GM18951 (cell line): ENCODE results near the gene AKT1S1.

Source experiments
- POLR2A ChIP-seq: IDR thresholded peaks from 4 replicates; pipeline ENCODE4 v1.6.1; 2011; ENCODE audit warnings: mild to moderate bottlenecking; ENCODE audit not compliant: insufficient read length, insufficient read depth; ENCODE audit errors: extremely low read depth
- in situ Hi-C: fragments of 300-500 bp; cut with MboI; formaldehyde crosslinking; loops from one replicate; pipeline ENCODE4 v1.12.0; 2022; ENCODE audit warnings: low sequenced_read_pairs, mixed read lengths, inconsistent platforms; ENCODE audit not compliant: unreplicated experiment

Gene AKT1S1

GRCh38 chr19:49874503-49875157 lies 2.5 kb downstream of the AKT1S1 start:
- in situ Hi-C loops = no loop called here
- no peak for TF ChIP-seq POLR2A

GRCh38 chr19:49873834-49874233 lies 3.3 kb downstream of the AKT1S1 start:
- in situ Hi-C loops = no loop called here
- no peak for TF ChIP-seq POLR2A

- in situ Hi-C loops = no loop called here
- TF ChIP-seq POLR2A = no peak
These were observed 4.0 kb downstream of the AKT1S1 start for GRCh38 chr19:49873129-49873521.

- in situ Hi-C loops = no loop called here
- no peak for TF ChIP-seq POLR2A
These were observed 4.7 kb downstream of the AKT1S1 start for GRCh38 chr19:49872245-49873128.

- TF ChIP-seq POLR2A = no peak
- in situ Hi-C loops = no loop called here
These were observed 5.7 kb downstream of the AKT1S1 start for GRCh38 chr19:49871349-49871985.

GRCh38 chr19:49870309-49870901 lies 6.8 kb downstream of the AKT1S1 start:
- in situ Hi-C loops = no loop called here
- TF ChIP-seq POLR2A = no peak

GRCh38 chr19:49869484-49870308 lies 7.5 kb downstream of the AKT1S1 start:
- in situ Hi-C loops = no loop called here
- peak; percentile 72 for TF ChIP-seq POLR2A

- in situ Hi-C loops = no loop called here
- no peak for TF ChIP-seq POLR2A
These were observed 8.1 kb downstream of the AKT1S1 start for GRCh38 chr19:49869009-49869483.

GRCh38 chr19:49866933-49867782 lies 10.0 kb downstream of the AKT1S1 start, which contains the start of gene PNKP:
TSS of gene PNKP (minus strand) at chr19:49867576. CDS start at chr19:49867204, 372 bp downstream.
- TF ChIP-seq POLR2A = peak; percentile 90
- in situ Hi-C loops = no loop called here

GRCh38 chr19:49864890-49865289 lies 12.3 kb downstream of the AKT1S1 start:
- in situ Hi-C loops = no loop called here
- no peak for TF ChIP-seq POLR2A

- in situ Hi-C loops = no loop called here
These were observed 13.2 kb downstream of the AKT1S1 start for GRCh38 chr19:49863935-49864320.

GRCh38 chr19:49863254-49863934 lies 13.8 kb downstream of the AKT1S1 start:
- TF ChIP-seq POLR2A = no peak
- in situ Hi-C loops = no loop called here

More at GRCh38 chr19:49863935-49864320, 13.2 kb downstream of the AKT1S1 start:
- no peak for TF ChIP-seq POLR2A
